Dedifferentiated amniotic fluid mesenchymal stem cell (primary cell): ENCODE results near the gene PSKH1.
"Not testable (repeated sequence)": the region's sequence is repeated elsewhere in the genome, so short reads cannot be mapped to it uniquely, and the experiment has no call there.

ENCODE experiments used
- DNase-seq: peaks from one replicate; pipeline ENCODE4 v3.0.0-alpha.2; 2016; ENCODE audit errors: extremely low spot score

PSKH1 gene

DNA sequence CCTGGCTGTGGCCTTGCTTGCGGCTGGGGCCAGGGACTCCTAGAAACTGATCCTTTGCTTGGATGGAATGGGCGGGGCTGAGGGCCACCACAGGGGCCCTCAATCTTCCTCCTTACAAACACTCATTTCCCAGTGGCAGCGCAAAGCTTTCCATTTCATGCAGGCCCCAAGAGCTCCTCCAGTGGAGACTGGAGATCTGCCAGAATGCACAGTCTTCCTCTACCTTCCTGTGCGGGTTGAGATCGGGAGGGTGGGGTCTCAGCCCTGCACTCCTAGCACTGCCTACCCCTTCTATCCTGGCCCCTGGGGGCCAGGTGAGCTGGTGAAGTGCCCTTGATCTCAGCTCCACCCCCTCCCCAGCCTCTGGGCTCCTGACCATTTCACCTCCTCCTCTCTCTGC lies 6.7 kb upstream of the PSKH1 start:
- DNase-seq, result no peak

DNA sequence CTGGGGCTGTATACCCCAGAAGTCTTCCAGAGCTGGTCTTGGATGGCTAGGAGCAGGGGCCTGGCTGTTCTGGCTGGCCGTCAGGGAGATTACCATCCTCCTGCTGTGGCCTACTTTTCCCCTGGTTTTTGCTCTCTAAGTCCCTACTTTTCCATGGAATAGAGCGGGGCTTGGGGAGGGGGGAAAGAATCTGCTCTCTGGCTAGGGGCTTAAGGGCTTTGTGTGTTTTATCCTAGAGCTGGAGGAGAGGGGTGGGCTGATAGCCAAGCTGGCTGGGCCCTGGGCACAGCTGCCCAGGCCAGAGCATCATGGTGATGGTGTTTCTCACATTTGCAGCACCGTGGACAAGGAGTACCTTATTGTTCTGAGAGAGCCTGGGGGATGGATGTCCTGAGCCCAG lies 4.7 kb upstream of the PSKH1 start:
- no peak for DNase-seq

DNA sequence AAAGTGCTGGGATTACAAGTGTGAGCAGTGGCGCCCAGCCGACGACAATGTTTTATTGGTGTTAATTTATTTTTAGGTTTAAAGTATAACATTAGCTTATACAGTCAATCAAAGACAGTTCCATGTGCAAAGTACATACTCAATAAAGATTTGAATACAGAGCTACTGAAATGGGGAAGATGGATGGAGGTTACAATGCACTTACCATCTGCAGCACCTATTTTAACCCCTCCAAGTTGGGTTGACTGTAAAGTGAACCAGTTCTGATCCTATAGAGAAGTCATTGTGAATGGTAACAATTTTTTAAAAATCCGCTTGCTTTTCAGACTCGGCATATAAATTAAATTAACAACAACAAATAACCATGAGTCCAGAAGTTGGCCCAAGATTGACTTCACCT lies 679 bp upstream of the PSKH1 start:
- no peak for DNase-seq

DNA sequence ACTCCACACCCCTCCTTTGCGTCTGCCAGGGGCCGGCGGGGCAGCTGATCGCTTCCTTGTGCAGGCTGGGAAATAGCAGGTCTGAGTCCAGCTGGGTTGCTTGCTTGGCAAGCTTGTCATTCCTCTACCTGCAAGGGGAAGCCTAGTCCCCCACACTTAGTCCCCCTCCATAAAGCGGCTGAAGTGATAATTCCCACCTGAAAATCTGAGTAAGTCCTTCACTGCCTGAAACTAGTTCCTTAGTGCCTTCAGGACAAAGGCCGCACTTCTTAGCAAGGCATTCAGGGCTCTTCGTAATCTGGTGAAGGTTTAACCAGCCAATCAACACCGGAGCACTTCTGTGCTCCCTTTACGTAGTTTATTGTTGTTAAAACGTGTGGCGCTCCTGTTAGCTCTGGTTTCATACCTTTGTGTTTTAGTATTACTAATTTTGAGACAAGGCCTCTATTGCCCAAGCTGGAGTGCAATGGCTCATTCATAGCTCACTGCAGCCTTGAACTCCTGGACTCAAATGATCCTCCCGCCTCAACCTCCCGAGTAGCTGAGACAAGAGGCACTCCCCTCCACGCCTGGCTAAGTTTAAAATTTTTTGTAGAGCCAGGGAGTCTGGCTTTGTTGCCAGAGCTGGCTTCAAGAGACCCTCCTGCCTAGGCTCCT lies 817 bp downstream of the PSKH1 start:
- no peak for DNase-seq

DNA sequence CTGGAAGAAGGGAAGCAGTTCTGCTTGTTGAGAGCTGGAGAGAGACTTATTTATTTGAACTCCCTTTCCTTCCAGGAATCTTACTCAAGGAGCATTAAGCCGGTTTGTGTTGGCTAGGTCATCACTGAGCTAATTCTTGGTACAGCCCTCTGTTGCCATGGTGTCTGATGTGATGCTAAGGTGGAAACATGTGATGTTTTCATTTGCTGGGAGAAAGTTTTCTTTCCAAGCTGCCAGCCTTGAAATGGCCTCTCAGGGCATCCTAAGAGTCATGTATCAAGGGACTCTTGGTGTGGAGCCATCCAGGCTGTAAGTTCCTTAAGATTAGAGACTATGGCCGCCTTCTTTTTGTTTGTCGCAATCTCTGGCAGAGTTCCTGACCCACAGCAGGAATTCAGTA lies 4.2 kb downstream of the PSKH1 start:
- no peak for DNase-seq

DNA sequence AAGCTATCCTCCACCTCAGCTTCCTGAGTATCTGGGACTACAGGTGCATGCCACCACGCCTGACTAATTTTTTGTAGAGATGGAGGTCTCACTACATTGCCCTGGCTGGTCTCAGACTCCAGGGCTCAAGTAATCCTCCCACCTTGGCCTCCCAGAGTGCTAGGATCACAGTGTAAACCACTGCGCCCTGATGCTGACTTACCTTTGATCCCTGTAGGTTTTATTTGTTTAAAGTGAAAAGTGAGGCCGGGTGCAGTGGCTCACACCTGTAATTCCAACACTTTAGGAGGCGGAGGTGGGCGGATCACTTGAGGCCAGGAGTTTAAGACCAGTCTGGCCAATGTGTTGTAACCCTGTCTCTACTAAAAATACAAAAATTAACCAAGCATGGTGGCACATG lies 8.7 kb downstream of the PSKH1 start:
- no peak for DNase-seq

DNA sequence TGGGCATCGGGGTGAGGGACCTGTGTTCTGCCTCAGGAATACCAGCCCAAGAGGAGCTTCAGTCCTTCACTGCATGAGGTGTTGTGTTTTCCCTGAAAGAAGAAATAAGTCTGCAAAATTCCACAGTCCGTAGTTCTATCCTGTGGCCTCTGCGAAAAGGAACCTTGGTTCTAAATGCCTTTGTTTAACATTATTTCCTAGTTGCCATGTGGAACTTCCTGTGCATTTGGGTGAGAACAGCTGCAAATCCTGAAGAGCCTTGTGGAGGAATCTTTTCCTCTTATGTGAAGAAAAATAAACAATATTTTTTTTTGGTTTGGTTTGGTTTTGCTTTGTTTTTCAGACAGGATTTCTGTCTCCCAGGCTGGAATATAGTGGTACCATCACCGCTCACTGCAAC lies 9.8 kb downstream of the PSKH1 start:
- no peak for DNase-seq

DNA sequence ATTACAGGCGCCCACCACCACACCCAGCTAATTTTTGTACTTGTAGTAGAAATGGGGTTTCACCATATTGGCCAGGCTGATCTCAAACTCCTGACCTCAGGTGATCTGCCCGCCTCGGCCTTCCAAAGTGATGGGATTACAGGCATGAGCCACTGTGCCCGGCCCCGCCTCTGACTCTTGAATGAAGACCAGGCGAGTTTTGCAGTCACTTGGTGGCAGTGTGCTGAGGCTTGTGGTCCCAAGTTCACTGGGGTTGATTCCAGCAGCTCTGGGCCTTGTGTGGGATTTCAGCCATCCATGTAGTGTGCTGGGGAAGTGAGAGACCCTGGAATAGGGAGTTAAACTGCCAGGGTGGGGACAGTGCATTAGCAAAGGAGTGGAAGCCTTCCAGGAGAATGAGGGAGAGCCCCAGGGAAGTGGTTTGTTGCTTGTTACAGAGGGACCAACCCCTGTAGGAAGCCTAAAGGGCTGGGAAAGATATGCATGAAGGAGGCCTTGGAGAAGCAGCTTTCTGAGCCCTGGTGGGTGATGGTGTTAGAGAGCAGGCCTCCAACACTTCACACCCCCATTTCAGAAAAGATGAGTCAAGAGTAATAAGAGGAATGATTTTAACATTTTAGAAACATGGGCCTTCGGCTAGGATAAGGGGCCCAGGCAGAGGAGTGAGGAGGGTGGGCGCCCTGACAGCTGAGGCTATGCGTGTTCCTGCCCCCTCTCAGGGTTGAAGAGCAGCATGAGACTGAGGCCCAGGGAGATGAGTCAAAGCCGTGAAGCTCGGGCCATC lies 14.5 kb downstream of the PSKH1 start:
- DNase-seq, result no peak

DNA sequence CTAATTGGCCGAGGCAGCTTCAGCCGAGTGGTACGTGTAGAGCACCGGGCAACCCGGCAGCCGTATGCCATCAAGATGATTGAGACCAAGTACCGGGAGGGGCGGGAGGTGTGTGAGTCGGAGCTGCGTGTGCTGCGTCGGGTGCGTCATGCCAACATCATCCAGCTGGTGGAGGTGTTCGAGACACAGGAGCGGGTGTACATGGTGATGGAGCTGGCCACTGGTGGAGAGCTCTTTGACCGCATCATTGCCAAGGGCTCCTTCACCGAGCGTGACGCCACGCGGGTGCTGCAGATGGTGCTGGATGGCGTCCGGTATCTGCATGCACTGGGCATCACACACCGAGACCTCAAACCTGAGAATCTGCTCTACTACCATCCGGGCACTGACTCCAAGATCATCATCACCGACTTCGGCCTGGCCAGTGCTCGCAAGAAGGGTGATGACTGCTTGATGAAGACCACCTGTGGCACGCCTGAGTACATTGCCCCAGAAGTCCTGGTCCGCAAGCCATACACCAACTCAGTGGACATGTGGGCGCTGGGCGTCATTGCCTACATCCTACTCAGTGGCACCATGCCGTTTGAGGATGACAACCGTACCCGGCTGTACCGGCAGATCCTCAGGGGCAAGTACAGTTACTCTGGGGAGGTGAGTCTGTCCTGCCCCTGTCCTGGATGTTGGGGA lies 16.1 kb downstream of the PSKH1 start:
- DNase-seq, result no peak

DNA sequence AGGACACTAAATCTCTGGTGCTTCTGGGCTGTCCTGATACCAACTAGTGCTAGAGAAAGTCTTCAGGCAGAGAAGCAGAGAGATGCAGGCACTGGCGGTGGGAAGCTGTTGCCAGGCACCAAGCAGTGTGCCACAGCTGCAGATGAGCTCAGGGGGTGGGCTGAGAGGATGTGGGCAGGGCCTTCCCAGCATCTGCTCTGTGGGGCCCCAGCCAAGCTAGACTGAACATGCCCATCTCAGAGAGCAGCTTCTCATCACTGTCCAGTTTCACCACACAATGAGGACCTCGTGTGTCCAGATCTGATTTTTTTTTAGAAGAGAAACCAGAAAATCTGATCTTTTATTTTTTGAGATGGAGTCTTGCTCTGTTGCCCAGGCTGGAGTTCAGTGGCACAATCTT lies 17.1 kb downstream of the PSKH1 start:
- no peak for DNase-seq

DNA sequence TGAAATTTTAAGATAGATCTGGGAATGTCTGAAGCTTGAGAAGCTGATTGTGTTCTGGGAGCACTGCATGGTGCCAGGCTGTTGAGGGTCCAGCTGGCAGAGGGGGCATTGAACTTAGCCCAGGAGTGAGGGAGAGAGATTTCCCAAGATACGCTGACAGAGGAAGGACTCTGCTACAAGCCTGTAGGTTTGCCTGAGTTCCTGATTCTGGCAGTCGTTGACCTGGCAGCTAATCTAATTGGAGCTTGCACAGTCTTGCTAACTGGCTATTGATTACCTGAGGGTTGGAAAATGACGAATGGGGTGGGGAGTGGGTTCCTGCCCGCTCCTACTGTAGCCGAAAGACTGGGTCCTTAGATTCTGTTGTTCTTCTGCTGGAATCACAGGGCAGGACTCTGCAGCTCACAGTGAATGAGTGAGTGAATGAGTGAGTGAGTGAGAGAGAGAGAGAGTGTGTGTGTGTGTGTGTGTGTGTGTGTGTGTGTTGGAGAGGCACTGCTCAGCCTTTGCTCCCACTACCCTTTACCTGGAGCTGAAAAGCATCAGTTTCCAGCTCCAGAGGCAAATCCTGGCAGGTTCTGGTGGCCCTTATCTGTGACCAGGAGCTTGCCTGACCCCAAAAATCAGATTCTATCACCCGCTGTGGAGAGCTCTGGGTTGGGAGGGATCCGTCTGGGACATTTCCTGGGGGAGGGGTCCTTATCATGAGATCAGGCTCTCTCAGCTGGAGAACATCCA lies 21.9 kb downstream of the PSKH1 start:
- no peak for DNase-seq

DNA sequence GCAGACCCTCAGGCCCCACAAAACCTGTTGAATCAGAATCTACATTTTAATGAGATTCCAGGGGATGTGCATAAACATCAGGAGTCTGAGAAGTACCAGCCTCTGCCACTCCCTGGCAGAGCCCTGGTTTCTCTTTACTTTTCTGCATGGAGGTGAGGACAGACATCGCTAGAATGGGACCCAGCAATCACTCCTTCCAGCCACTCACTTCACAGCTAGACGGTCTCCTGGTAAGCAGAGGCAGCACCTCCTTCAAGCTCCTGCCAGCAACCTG lies 22.4 kb downstream of the PSKH1 start:
- DNase-seq, result not testable (repeated sequence)

DNA sequence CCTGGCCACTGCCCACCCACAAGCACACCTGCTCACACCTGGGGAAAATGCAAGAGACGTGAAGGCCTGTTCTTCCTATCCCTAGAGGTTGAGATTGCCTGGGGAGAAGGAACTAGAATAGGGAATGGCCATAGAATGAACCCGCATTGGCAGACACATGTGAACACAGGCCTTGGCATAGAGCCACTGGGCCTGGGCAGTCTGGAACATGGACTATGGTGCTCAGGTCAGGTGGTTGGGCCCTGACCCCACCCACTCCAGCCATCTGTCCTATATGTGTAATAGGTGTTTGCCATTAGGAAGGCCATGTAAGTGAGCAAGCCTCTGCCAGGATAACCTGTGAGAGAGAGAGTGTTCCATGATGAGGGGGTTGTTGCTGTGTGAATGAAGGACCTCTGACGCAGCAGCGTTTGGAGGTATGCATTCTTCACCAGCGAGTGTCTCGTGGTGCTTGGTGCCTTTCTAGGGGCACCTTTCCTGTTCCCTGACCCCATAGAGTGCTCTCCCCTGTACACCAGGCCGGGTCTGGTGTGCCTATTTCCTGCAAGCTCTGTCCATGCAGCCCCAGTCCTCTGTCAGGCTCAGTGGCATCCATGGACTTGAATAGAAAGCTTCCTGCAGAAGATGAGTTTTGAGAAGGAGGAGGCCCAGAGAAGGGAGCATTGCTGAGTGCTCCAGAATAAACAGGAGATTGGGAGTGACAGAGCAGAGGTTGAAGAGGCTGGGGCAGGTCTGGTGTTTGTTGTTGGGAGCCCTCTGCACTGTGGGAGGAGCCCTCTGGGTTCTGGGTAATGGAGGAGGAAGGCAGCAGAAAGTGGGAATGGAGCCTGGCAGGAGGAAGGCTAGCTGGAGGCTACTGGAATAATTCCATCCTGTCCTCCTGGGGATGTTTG lies 23.0 kb downstream of the PSKH1 start:
- no peak for DNase-seq

DNA sequence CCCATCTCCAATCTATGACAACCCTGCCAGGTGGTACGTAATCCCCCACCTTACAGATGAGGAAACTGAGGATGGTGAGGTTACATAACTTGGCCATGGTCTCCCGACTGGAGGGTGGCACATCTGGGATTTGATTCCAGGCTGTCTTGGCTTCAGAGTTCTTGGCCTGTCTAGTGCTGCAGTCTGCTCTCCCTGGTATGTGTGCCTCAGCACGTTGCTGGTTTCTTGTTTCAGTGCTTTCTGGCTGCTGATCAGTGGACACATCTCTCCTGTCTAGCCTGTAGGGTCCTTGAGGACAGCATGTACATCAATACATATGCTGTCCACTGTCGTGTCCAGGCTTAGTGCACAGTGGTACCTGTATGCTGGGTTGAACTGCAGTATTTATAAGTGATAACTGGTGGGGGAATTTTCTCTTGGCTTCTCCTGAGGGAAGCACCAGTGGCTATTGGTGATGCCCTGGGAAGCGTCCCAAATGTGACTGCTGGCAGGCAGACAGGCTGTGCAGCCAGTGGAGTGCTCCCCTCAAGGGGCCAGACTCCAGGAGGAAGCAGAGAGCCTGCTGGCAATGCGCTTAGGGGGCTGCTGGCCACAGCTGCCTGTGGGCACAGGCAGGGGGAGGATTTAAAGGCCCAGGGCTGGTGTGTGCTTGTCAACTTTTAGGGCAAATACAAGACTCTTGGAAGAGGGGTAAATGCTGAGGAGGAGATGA lies 24.2 kb downstream of the PSKH1 start:
- no peak for DNase-seq

DNA sequence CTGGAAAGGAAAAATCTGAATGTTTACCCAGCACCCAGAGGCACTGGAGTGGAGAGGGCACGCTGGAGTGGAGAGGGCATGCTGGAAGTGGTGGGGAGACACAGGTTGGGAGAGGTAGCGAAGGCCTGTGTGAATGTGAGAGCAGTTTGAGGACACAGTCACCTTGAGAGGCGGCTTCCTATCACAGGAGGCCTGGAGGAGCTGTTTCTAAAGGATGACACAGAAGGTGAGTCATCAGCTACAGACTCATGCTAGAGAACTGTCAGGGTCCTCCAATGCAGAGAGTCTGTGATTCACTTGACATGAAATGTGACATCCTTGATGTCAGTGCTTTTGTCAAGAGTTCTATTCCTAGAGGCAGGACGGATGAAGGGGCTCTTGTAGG lies 24.8 kb downstream of the PSKH1 start:
- peak; percentile 45 for DNase-seq

DNA sequence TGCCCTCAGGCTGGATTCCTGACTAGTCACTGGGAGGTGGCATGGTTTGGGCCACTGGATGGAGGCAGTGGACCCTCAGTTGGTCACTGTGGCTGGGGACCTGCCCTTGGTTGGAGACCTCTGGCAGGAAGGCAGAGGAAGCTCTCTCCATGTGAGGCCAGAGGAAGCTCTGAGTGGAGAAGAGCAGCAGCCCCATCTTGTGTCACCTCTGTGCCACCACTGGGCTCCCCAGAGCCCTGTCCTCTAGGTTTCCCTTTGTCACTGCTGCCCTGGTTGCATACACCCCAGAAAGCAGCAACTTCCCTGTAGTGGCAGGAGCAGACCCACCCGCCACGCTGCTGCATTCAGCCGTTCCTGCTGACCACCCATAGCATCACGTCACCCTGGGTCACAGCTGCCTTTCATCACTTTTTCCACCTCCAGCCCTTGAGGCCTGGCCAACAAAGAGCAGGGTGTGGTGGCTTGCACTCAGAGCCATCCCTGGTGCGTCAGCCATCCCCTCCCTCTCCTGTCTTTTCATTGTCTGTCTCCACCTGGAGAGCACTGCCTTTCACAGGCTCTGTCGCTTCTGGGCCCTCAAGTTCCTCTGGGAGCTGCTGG lies 26.7 kb downstream of the PSKH1 start:
- no peak for DNase-seq

DNA sequence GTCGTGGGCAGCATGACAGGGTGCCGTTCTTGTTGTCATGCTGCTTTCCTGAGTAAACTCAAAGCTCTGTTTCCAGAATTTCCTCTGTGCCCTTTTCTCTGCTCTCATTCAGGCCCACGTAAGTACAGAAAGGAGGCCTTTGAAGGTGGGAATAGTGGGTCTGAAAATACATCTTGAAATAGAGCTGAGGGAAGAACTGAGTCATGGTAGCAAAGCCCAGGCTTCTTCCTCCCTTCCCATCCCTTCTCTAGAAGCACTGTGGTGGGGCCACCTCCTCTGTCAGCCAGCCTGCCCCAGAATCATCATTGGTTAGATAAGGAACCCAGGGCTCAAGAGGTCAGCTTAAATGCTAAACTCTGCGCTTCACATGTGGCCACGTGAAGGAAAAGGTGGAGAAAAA lies 29.2 kb downstream of the PSKH1 start:
- no peak for DNase-seq

DNA sequence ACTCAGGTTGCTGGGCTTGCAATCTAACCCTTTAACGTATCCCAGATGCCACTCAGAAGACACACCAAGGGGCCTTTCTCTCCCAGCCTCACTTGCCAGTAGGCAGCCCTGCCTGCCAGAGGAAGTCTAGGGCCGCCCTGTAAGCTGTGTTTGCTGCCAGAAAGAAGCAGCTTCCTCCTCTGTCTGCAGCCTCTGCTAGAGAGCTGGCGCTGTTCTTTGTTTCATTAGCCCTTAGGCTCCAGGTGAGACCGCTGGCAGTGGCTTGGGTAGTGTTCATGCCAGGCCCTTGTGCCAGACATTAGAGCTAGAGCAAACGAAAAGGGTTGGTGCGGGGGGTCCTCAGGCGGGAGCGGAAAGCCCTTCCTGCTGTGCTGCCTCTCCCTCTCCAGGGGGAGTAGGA lies 29.7 kb downstream of the PSKH1 start:
- DNase-seq, result no peak

DNA sequence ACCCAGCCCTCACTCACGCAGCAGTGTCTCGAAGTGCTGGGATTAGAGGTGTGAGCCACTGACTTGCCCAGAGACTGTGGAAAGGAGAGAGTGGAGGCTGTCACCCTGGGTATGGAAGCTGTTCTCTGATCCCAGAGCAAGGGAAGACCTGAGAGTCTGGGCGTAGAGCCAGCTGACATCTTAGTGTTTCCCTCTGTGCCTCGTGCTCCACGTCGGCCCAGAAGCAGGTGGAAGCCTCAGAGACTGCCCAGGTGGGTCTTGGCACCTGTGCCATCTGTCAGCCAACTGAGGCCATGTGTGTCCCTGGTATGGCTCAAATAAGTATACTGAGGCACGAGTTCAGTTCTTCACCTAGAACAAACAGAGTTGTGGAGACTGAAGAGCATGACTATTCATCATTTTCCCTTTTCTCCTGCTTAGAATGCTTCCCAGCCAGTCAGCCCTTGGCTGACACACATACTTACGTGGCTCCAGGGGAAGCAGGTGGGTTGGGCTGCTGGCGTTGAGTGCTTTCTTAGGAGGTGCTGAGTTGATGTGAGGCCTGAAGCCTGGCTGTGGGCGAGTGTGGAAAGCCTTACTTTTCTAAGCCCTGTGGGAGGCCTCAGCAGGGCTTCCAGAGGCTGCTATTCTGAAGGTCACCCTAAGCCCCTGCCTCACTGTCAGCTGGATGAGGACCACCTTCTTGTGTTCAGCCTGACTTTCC lies 30.5 kb downstream of the PSKH1 start:
- no peak for DNase-seq
